ENCODE measurements around the gene GSTO1.
"Not testable (repeated sequence)": the region's sequence is repeated elsewhere in the genome, so short reads cannot be mapped to it uniquely, and the experiment has no call there.

GSTO1 gene

DNA sequence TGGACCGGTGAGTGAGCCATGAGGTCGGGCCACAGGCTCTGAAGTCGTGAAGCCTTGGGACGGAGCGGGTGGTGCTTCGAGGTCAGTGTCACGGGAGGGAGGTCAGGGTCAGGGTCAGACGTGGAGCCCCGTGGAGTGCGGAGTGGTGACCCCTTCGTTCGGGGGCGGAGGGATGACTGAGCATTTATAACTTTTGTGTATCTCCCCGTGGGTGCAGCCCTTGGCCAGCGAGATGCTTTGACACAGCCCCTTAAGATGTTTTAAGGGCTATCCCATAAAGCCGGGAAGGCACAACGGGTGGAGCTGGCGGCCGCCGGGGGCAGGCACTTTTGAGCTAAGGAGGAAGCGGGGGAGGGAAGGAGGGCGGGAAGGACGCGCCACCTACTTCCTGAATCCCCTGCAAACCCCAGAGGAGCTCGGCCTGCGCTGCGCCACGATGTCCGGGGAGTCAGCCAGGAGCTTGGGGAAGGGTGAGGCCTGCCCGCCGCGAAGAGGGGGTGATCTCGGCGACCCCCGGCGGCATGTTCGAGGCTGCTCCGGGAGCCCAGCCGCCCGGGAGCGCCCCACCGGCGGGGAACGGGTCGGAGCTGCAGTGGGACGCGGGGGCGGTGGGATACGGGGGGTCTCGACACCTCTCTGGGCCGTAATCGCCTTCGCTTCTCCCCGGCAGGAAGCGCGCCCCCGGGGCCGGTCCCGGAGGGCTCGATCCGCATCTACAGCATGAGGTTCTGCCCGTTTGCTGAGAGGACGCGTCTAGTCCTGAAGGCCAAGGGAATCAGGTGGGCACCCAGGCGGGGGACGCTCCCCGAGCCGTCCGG, at the start of gene GSTO1:
TSS of gene GSTO1 (plus strand) at position 400 of the 818 bp plus-strand sequence. CDS start at position 437, 37 bp downstream.
- peak; percentile 94 for DNase-seq

DNA sequence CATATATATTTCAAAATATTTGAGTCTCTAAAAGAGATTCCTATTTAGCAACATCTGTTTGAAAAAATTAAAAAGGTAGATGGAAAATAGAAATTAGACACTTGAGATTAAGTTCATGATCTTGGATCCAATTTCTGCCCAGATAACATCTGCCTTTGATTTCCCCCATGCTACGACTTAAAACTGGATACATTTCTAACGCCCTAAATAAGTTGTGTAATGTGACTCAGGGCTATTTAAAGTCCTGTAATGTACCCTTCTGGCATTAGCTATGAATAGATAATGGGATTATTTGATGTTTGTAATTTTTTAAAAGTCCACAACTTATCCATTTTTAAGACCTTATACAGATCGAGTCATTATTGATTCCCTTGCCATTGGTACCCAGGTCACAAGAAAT, 46.0 kb upstream of the GSTO1 start:
- no peak for DNase-seq

DNA sequence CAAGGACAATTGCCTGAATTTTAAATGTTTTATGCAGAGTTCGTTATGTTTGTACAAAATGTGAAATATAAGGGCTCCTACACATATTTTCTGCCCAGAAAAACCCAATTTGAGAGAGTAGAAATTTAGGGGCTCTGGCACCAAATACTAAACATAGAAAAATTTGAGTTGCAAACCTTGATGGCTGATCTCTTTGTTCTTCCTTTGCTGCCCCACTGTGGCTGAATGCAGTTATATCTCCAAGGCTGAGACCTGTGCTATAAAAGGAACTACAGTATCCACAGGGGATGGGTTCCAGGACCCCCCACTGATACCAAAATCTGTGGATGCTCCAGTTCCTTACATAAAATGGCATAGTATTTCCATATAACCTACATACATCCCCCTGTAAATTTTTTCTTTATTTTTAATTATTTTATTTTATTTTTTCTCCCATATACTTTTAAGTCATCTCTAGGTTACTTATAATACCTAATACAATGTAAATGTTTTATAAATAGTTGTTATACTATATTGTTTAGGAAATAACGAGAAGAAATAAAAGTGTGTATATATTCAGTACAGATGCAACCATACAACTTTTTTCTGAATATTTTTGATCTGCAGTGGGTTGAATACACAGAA, 45.0 kb upstream of the GSTO1 start:
- peak; percentile 77 for DNase-seq

DNA sequence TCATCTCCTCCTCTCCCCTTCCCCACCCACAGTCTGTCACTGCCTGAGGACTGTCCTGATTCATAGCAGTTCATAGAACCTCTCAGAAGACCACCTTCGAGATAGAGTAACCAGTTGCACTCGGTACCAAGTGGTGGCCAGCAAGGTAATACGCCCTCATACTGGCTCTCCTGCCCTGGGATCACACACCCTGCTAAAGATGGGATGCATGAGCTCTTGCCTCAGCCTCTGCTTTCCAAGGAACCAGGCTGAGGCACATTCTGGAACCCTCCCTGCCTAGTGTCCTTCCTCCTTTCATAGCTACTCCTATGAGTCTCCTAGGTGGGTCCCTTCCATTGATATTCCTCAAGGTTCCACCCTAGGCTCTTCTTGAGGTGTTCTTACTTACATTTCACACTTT, 38.1 kb upstream of the GSTO1 start:
- no peak for DNase-seq

- peak; percentile 70 for DNase-seq
Observed at GRCh38 chr10:104218751-104219150, 35.9 kb upstream of the GSTO1 start.

GRCh38 chr10:104220522-104220921, 34.2 kb upstream of the GSTO1 start:
- DNase-seq = no peak

- DNase-seq = no peak
Observed at GRCh38 chr10:104223304-104223703, 31.4 kb upstream of the GSTO1 start.

DNA sequence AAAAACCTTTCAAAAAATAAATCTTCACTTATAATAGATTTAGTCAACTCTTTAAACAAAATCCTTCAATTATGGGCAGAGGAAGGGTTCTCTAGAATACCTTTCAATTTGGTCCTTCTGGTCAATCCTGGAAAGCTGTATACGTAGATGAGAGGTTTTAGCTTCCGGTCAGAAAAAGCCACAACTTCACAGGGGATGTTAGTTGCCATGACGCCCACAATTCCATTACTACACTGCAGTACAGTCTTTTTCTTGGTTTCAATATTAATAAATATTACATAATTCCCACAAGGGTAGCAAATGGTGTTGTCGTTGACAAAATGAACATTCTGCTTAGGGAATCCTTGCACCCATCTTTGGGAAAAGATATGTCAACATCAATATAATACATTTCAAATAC, 24.2 kb upstream of the GSTO1 start:
- DNase-seq = no peak

DNA sequence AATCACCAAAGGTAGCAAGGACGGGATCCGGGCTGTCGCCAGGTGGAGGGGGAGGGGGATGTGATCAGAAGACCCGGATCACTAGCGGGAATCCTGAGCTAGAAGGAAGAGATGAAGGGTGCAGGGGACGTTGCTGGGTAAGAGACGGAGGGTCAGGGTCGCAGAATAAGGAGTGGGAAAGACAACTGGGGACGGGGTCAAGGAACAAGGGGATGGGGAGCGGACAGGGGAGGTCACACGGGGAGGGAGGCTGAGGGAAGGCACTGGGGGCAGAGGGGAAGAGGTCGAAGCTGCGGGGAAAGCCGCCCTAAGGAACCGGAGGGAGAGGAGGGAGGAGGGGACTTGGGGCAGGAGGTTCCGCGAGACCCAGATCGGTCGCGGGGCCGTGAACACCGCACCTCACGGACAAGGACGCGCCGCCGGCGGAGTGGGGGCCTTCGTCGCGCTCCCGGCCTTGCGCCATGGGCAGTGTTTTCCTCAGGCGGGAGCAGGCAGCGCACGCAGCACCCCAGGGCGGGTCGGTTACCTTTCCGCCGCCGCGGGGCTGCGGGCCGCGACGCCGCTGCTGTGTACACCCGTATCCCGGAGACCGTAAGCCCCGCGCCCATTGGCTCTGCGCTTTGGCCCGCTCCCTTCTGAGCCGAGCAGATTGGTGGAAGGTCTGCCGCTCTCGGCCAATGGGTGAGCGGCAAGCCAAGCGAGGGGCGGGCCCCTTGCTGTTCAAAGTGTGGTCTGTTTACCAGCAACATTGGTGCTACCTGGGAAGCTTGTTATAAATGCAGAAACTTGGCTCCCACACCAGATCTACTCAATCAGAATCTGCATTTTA, 22.7 kb upstream of the GSTO1 start, which contains the start of gene CFAP43:
TSS of gene CFAP43 (minus strand) at position 581 of the 829 bp plus-strand sequence. CDS start at position 463, 118 bp downstream.
- DNase-seq = peak; percentile 99

- no peak for DNase-seq
Observed at GRCh38 chr10:104232613-104233102, 22.0 kb upstream of the GSTO1 start.

GRCh38 chr10:104233817-104234216, 20.9 kb upstream of the GSTO1 start:
- DNase-seq = no peak

DNA sequence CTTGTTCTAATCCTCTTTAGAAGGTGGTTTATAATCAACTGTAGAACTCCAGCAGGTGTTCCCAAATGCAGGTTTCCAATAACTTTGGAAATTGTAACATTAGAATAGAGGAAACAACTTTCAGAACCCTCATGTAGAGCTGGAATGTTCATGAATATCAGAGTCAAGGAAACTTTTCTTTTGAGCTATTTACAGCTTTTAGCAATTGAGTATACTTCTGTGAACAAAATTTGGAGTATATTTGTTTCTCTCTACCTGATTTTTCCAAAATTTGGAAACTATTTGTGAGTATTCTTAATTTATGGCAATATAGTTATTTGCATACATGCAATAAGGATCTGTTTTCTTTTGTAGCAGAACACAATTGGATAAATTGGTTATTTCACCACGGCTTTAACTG, 19.8 kb upstream of the GSTO1 start:
- DNase-seq = no peak

DNA sequence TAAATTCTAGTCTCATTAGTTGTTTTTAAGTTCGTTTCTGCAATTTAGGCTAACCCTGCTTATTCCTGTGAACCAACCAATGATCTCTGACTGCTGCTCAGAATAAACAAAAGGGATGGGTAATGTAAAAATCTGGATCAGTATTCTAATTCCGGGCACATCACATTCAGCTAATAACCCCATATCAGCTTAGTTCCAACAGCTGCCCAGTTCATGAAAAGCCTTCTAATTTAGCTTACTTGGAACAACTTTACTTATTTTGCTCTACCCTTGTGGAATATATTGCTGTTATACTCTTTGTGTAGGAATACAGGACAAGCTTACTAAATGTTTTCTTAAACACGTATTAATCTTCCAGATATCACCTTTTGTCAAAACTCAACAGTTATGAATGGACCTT, 18.9 kb upstream of the GSTO1 start:
- no peak for DNase-seq

- DNase-seq = peak; percentile 44
Observed at GRCh38 chr10:104240078-104240477, 14.6 kb upstream of the GSTO1 start.

DNA sequence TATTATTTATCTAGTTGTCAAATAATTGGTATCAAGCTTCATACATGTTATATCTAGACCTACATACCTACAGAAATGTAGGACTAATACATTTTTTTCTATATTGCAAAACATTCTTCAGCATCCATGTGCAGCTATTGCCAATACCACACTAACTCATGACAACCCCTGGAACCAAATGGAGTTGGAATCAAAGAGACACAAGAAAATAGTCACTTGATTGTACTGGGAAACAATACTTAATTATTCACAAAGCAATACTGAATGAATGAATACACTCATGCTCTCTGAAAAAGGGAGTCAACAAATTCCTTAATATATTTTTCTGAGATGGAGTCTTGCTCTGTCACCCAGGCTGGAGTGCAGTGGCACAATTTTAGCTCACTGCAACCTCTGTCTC, 12.1 kb upstream of the GSTO1 start:
- no peak for DNase-seq

GRCh38 chr10:104243009-104243408, 11.7 kb upstream of the GSTO1 start:
- DNase-seq = not testable (repeated sequence)

DNA sequence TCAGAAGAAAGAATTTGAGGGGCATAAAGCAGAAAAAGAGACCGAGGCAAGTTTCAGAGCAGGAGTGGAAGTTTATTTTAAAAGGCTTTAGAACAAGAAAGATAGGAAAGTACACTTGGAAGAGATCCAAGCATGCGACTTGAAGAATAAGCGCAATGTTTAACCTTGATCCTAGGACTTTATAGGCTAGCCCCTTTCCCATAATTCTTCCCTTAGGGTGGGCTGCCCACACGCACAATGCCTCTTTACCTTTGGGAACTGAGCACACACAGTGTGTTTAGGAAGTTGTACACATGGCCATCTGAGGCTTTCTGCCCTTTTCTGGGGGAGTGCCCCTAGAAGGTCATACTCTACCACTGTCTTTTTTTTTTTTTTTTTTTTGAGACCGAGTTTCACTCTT, 11.2 kb upstream of the GSTO1 start:
- DNase-seq = no peak

DNA sequence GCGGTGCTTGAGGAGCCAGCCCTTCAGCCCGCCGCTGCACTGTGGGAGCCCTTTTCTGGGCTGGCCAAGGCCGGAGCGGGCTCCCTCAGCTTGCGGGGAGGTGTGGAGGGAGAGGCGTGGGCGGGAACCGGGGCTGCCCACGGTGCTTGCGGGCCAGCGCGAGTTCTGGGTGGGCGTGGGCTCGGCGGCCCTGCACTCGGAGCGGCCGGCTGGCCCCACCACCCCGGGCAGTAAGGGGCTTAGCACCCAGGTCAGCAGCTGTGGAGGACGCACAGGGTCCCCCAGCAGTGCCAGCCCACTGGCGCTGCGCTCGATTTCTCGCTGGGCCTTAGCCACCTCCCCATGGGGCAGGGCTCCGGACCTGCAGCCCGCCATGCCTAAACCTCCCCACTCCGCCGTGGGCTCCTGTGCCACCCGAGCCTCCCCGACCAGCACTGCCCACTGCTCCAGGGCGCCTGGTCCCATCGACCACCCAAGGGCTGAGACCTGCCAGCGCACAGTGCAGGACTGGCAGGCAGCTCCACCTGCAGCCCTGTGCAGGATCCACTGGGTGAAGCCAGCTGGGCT, 9.5 kb upstream of the GSTO1 start:
- no peak for DNase-seq

DNA sequence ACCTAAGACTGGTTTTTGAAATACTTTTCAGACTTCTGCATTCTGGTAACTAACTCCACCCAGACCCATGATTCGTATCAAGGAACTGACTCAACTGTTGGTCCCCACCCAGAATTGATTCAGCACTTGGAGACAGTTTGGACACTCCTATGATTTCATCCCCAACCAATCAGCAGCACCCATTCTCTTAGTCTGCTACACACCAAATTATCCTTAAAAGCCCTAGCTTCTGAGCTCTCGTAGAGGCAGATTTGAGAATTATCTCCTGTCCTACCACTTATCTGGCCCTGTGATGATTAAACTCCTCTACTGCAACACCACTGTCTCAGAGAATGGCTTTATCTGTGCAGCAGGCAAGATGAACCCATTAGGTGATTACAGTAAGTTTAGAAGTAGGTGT, 7.7 kb upstream of the GSTO1 start:
- peak; percentile 95 for DNase-seq

DNA sequence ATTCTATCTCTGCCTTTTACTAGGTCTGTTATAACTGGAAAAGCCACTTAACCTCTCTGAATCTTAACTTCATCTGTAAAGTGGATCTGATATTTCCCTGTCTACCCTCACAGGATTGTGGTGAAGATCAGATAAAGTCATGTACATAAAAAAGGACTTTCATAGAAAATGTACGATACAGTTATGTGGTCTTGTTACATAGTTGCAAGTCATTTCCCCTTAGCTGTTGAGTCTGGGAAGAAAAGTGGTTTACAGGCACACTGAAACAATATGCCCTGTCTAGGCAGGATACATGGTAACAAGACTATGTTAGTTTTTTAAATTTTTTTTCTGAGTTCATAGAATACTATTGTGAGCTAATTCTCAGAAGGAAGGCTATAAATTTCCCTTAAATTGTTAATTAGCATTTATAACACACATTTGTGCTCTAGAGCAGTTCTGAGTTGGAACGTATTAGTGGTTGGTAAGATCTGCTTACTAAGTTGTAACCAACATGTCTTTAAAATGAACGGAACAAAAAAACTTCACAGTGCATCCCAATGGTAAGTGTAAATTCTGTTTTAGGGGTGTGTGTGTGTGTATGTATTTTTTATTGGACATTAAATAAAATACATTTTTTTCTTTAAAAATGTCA, 7.1 kb upstream of the GSTO1 start:
- peak; percentile 87 for DNase-seq

DNA sequence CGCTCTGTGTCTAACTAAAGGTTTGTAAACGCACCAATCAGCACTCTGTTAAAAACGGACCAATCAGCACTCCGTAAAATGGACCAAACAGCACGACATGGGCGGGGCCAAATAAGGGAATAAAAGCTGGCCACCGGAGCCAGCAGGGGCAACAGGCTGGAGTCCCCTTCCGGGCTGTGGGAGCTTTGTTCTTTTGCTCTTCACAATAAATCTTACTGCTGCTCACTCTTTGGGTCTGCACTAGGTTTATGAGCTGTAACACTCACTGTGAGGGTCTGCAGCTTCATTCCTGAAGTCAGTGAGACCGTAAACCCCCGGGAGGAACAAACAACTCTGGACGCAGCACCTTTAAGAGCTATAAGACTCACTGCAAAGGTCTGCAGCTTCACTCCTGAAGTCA, 5.8 kb upstream of the GSTO1 start:
- DNase-seq = not testable (repeated sequence)

GRCh38 chr10:104250371-104250770, 4.3 kb upstream of the GSTO1 start:
- DNase-seq = no peak

Measured in hematopoietic multipotent progenitor cell treated with erythropoietin and hydrocortisone succinate and interleukin-3 and kit ligand, for 4 days (in vitro differentiated cells).